Panc1 (cell line): ENCODE data around the gene KCNIP4. TPM values are rescaled to one million over a fixed set of nuclear protein-coding genes. Genes with fewer than 3 reads are reported as not detected.

Experiments
- ATAC-seq: fragments of 200-7000 bp; cut with Tn5 transposase; 2 replicates; pipeline ENCODE4 v1.9.1; 2020; ENCODE audit warnings: mild to moderate bottlenecking, moderate library complexity
- BruUV-seq: library from RNA; stranded (reverse); fragments of 400-500 nt; replicated peaks from 2 replicates; lab custom pipeline; 2021; lab: Mats Ljungman, UMichigan
- CTCF ChIA-PET: fragments of 300-600 bp; sonication (Branson Sonifier 250); formaldehyde crosslinking; loops from one replicate; lab custom pipeline; 2022; ENCODE audit warnings: antibody characterized with exemption; lab: Charles Lee
- POLR2A ChIA-PET: fragments of 300-600 bp; sonication (Branson Sonifier 250); formaldehyde crosslinking; loops from one replicate; lab custom pipeline; 2022; ENCODE audit warnings: antibody characterized with exemption; lab: Charles Lee
- DNase-seq: peaks from one replicate; pipeline ENCODE4 v3.0.0-alpha.2; 2010; ENCODE audit warnings: low read depth, low spot score
- H3K27ac ChIP-seq: 2 replicates; pipeline ENCODE4 v1.5.1; 2011; ENCODE audit warnings: mild to moderate bottlenecking, low read length, inconsistent platforms
- H3K27me3 ChIP-seq: fragments of 200-500 bp; sonication (Bioruptor generic); 2 replicates; pipeline ENCODE4 v1.6.0; 2014; ENCODE audit warnings: low read length, inconsistent platforms; ENCODE audit not compliant: control insufficient read depth, insufficient read depth
- H3K36me3 ChIP-seq: fragments of 200-500 bp; sonication (Bioruptor generic); 2 replicates; pipeline ENCODE4 v1.5.1; 2014; ENCODE audit warnings: inconsistent platforms, mild to moderate bottlenecking, low read length, moderate library complexity; ENCODE audit not compliant: control insufficient read depth, insufficient read depth
- H3K4me1 ChIP-seq: 2 replicates; pipeline ENCODE4 v1.5.1; 2011; ENCODE audit warnings: inconsistent platforms, mild to moderate bottlenecking, low read length, moderate library complexity; ENCODE audit not compliant: control insufficient read depth, insufficient read depth
- H3K4me3 ChIP-seq, 2 experiments: 2 replicates each; pipeline ENCODE4 v1.5.1; 2011 to 2012; ENCODE audit warnings: low read depth in 2 of 2, low read length in 2 of 2, mild to moderate bottlenecking in 2 of 2, inconsistent platforms in 1 of 2, moderate library complexity in 1 of 2
- H3K9me3 ChIP-seq: fragments of 200-500 bp; sonication (Bioruptor generic); 2 replicates; pipeline ENCODE4 v1.5.1; 2014; ENCODE audit warnings: low read depth, mild to moderate bottlenecking, inconsistent platforms, low read length, moderate library complexity; ENCODE audit not compliant: control insufficient read depth, insufficient read depth
- CTCF ChIP-seq: fragments of 450-650 bp; IDR thresholded peaks from 2 replicates; pipeline ENCODE4 v1.5.1; 2017; ENCODE audit warnings: mild to moderate bottlenecking
- POLR2AphosphoS5 ChIP-seq: IDR thresholded peaks from 2 replicates; pipeline ENCODE4 v1.6.1; 2012; ENCODE audit warnings: mild to moderate bottlenecking, low read depth, low read length, moderate library complexity
- REST ChIP-seq, 2 experiments: IDR thresholded peaks; 2 replicates each; pipeline ENCODE4 v1.6.1; 2011 to 2012; ENCODE audit warnings: low read depth in 2 of 2, control low read depth in 1 of 2, low read length in 1 of 2, mild to moderate bottlenecking in 1 of 2, moderate library complexity in 1 of 2; ENCODE audit not compliant: insufficient read depth in 1 of 2
- SIN3A ChIP-seq: IDR thresholded peaks from 2 replicates; pipeline ENCODE4 v1.6.1; 2012; ENCODE audit warnings: low read depth, mild to moderate bottlenecking, low read length, moderate library complexity, borderline replicate concordance; ENCODE audit not compliant: insufficient read depth
- TCF7L2 ChIP-seq: IDR thresholded peaks from 2 replicates; pipeline ENCODE4 v1.6.1; 2011; ENCODE audit warnings: mild to moderate bottlenecking, low read depth, low read length, inconsistent platforms
- in situ Hi-C: cut with HindIII; loops from 2 replicates; pipeline ENCODE4 v1.10.0; 2016; ENCODE audit warnings: low sequenced_read_pairs, low pct_unique_long_range_greater_than_20kb
- intact Hi-C: fragments of 100-400 bp; cut with micrococcal nuclease; formaldehyde crosslinking; loops from one replicate; pipeline ENCODE4 v1.10.0; 2022; ENCODE audit not compliant: unreplicated experiment
- total RNA-seq: library from RNA; stranded (reverse); gene quantifications from one replicate; pipeline ENCODE4 v1.2.1, GENCODE V29; 2021; ENCODE audit not compliant: unreplicated experiment

Gene KCNIP4
- total RNA-seq, 1 experiment from 2014 or later = not detected

GRCh38 chr4:21209860-21210259, 738.7 kb downstream of the KCNIP4 start:
- ATAC-seq = no peak

GRCh38 chr4:21205821-21206531, 742.6 kb downstream of the KCNIP4 start:
- H3K4me3 ChIP-seq = no peak overlapping the region
- CTCF ChIA-PET = no interaction called here
- no peaks in the 10 kb centered on the region for H3K36me3 ChIP-seq
- no peaks in the 10 kb centered on the region for H3K27me3 ChIP-seq
- TF ChIP-seq SIN3A (no peak), REST (IDR thresholded peaks at IDR 0.05; ENCODE audit: insufficient read depth in 1 of 2, low read depth in 2 of 2, low read length in 1 of 2) (no peak), POLR2AphosphoS5 (no peak), TCF7L2 (no peak), CTCF (no peak)
- intact Hi-C loops (no loop called here), in situ Hi-C loops (no loop called here)
- ATAC-seq (no peak), DNase-seq (no peak)
- no peaks in the 10 kb centered on the region for H3K4me1 ChIP-seq
- H3K9me3 ChIP-seq = no peaks in the 10 kb centered on the region
- H3K27ac ChIP-seq = no peak overlapping the region
- POLR2A ChIA-PET = no interaction called here
- BruUV-seq = no TSS peak

More at GRCh38 chr4:21209860-21210259, 738.7 kb downstream of the KCNIP4 start:
- Histone ChIP-seq H3K27ac (no peak overlapping the region), H3K36me3 (no peaks in the 10 kb centered on the region), H3K9me3 (no peaks in the 10 kb centered on the region), H3K4me1 (no peaks in the 10 kb centered on the region), H3K4me3 (no peak overlapping the region), H3K27me3 (no peaks in the 10 kb centered on the region)
- no peak for DNase-seq
- no peak for TF ChIP-seq POLR2AphosphoS5
- no peak for TF ChIP-seq SIN3A
- TF ChIP-seq CTCF = no peak
- TF ChIP-seq REST (IDR thresholded peaks at IDR 0.05; ENCODE audit: insufficient read depth in 1 of 2, low read depth in 2 of 2, low read length in 1 of 2) = no peak
- TF ChIP-seq TCF7L2 = no peak
- no TSS peak for BruUV-seq
- in situ Hi-C loops (no loop called here), intact Hi-C loops (no loop called here)
- ChIA-PET POLR2A (no interaction called here), CTCF (no interaction called here)
